HG02852 (cell line): ENCODE data around the gene ARHGEF19.

Experiments used
- ATAC-seq: cut with Tn5 transposase; IDR thresholded peaks from one replicate; pipeline ENCODE4 v1.9.1; 2021; ENCODE audit warnings: mild to moderate bottlenecking, moderate library complexity; ENCODE audit not compliant: unreplicated experiment

Gene ARHGEF19

GRCh38 chr1:16183765-16184556, 28.5 kb downstream of the ARHGEF19 start:
- ATAC-seq: no peak

- no peak for ATAC-seq
Observed at GRCh38 chr1:16183179-16183578, 29.3 kb downstream of the ARHGEF19 start.

- ATAC-seq: no peak
Observed at GRCh38 chr1:16181887-16182719, 30.3 kb downstream of the ARHGEF19 start.

GRCh38 chr1:16180291-16180824, 32.1 kb downstream of the ARHGEF19 start:
- no peak for ATAC-seq

- ATAC-seq: no peak
Observed at GRCh38 chr1:16178596-16179497, 33.6 kb downstream of the ARHGEF19 start.

GRCh38 chr1:16177306-16177705, 35.1 kb downstream of the ARHGEF19 start:
- no peak for ATAC-seq

- ATAC-seq: no peak
Observed at GRCh38 chr1:16176653-16177052, 35.8 kb downstream of the ARHGEF19 start.

- no peak for ATAC-seq
Observed at GRCh38 chr1:16175610-16176553, 36.6 kb downstream of the ARHGEF19 start.

- no peak for ATAC-seq
Observed at GRCh38 chr1:16174886-16175598, 37.4 kb downstream of the ARHGEF19 start.

GRCh38 chr1:16174261-16174868, 38.1 kb downstream of the ARHGEF19 start:
- ATAC-seq: no peak

GRCh38 chr1:16173447-16174260, 38.8 kb downstream of the ARHGEF19 start:
- ATAC-seq: no peak

GRCh38 chr1:16172964-16173446, 39.4 kb downstream of the ARHGEF19 start:
- no peak for ATAC-seq

- ATAC-seq: no peak
Observed at GRCh38 chr1:16172218-16172830, 40.1 kb downstream of the ARHGEF19 start.

- ATAC-seq: no peak
Observed at GRCh38 chr1:16171314-16172151, 40.9 kb downstream of the ARHGEF19 start.

- ATAC-seq: no peak
Observed at GRCh38 chr1:16170283-16170673, 42.2 kb downstream of the ARHGEF19 start.

GRCh38 chr1:16168622-16169360, 43.7 kb downstream of the ARHGEF19 start:
- ATAC-seq: no peak
